HG03469 (cell line): ENCODE results near the gene GGTA1.
"Not testable (repeated sequence)": the region's sequence is repeated elsewhere in the genome, so short reads cannot be mapped to it uniquely, and the experiment has no call there.

Source experiments
- ATAC-seq: cut with Tn5 transposase; IDR thresholded peaks from one replicate; pipeline ENCODE4 v1.9.1; 2021; ENCODE audit warnings: mild to moderate bottlenecking, moderate library complexity, moderate number of reproducible peaks; ENCODE audit not compliant: unreplicated experiment

The GGTA1 gene

GRCh38 chr9:121499427-121500164 is at the start of gene GGTA1:
Gene GGTA1 (minus strand): TSS chr9:121499844. CDS start chr9:121467922, 31,922 bp downstream.
- no peak for ATAC-seq

GRCh38 chr9:121548666-121549065 is 49.0 kb upstream of the GGTA1 start:
- no peak for ATAC-seq

- no peak for ATAC-seq
These were observed 46.3 kb upstream of the GGTA1 start for GRCh38 chr9:121545875-121546423.

- no peak for ATAC-seq
These were observed 45.7 kb upstream of the GGTA1 start for GRCh38 chr9:121545150-121545874.

- no peak for ATAC-seq
These were observed 42.4 kb upstream of the GGTA1 start for GRCh38 chr9:121542025-121542424.

GRCh38 chr9:121541256-121541655 is 41.6 kb upstream of the GGTA1 start:
- ATAC-seq, result no peak

- ATAC-seq, result no peak
These were observed 38.6 kb upstream of the GGTA1 start for GRCh38 chr9:121538221-121538620.

GRCh38 chr9:121537283-121537682 is 37.6 kb upstream of the GGTA1 start:
- no peak for ATAC-seq

- ATAC-seq, result no peak
These were observed 33.2 kb upstream of the GGTA1 start for GRCh38 chr9:121532881-121533280.

GRCh38 chr9:121529237-121529987 is 29.8 kb upstream of the GGTA1 start:
- ATAC-seq, result no peak

GRCh38 chr9:121528642-121529041 is 29.0 kb upstream of the GGTA1 start:
- ATAC-seq, result no peak

GRCh38 chr9:121527371-121527770 is 27.7 kb upstream of the GGTA1 start:
- no peak for ATAC-seq

GRCh38 chr9:121519688-121520087 is 20.0 kb upstream of the GGTA1 start:
- ATAC-seq, result not testable (repeated sequence)

GRCh38 chr9:121518634-121519033 is 19.0 kb upstream of the GGTA1 start:
- no peak for ATAC-seq

GRCh38 chr9:121513166-121513565 is 13.5 kb upstream of the GGTA1 start:
- not testable (repeated sequence) for ATAC-seq

- no peak for ATAC-seq
These were observed 11.3 kb upstream of the GGTA1 start for GRCh38 chr9:121510766-121511550.

GRCh38 chr9:121509180-121509579 is 9.5 kb upstream of the GGTA1 start:
- ATAC-seq, result no peak

- ATAC-seq, result no peak
These were observed 8.8 kb upstream of the GGTA1 start for GRCh38 chr9:121508415-121508814.

GRCh38 chr9:121505903-121506735 is 6.5 kb upstream of the GGTA1 start:
- ATAC-seq, result no peak

- ATAC-seq, result no peak
These were observed 3.8 kb upstream of the GGTA1 start for GRCh38 chr9:121503444-121503843.
